DND-41 (cell line): ENCODE data around the gene DGKE.
A peak's percentile ranks its signal among the peaks of the same experiment; 100 is the strongest.

ENCODE experiments used
- ATAC-seq: fragments of 200-7000 bp; cut with Tn5 transposase; 3 replicates; pipeline ENCODE4 v1.9.1; 2021; ENCODE audit warnings: low read depth; ENCODE audit not compliant: insufficient read depth
- DNase-seq: peaks from one replicate; pipeline ENCODE4 v3.0.0-alpha.2; 2020
- H2AFZ ChIP-seq: 2 replicates; pipeline ENCODE4 v1.6.0; 2012; ENCODE audit warnings: low read depth, low read length
- H3K27ac ChIP-seq: 2 replicates; pipeline ENCODE4 v1.5.1; 2012; ENCODE audit warnings: low read length, inconsistent platforms
- H3K27me3 ChIP-seq: fragments of 200-600 bp; sonication (generic); 2 replicates; pipeline ENCODE4 v1.6.0; 2012; ENCODE audit warnings: low read length, mild to moderate bottlenecking, inconsistent platforms; ENCODE audit not compliant: insufficient read depth, poor library complexity
- H3K36me3 ChIP-seq: 2 replicates; pipeline ENCODE4 v1.5.1; 2012; ENCODE audit warnings: low read length, inconsistent platforms; ENCODE audit not compliant: insufficient read depth
- H3K4me1 ChIP-seq: 2 replicates; pipeline ENCODE4 v1.5.1; 2012; ENCODE audit warnings: mild to moderate bottlenecking, low read length; ENCODE audit not compliant: insufficient read depth
- H3K4me2 ChIP-seq: 2 replicates; pipeline ENCODE4 v1.6.0; 2012; ENCODE audit warnings: mild to moderate bottlenecking, moderate library complexity, low read length, inconsistent platforms; ENCODE audit not compliant: insufficient read depth
- H3K4me3 ChIP-seq, 2 experiments: fragments of 200-600 bp in 1 of 2; shearing (Covaris generic) in 1 of 2; 2 replicates each; pipeline ENCODE4 v1.5.1; 2012 to 2016; ENCODE audit warnings: inconsistent platforms in 2 of 2, low read length in 2 of 2, mild to moderate bottlenecking in 2 of 2, low read depth in 1 of 2, moderate library complexity in 1 of 2
- H3K79me2 ChIP-seq: 2 replicates; pipeline ENCODE4 v1.6.0; 2012; ENCODE audit warnings: low read length, inconsistent platforms; ENCODE audit not compliant: insufficient read depth
- H3K9ac ChIP-seq: 2 replicates; pipeline ENCODE4 v1.6.0; 2012; ENCODE audit warnings: low read depth, mild to moderate bottlenecking, inconsistent platforms, low read length, moderate library complexity
- H3K9me3 ChIP-seq: 2 replicates; pipeline ENCODE4 v1.5.1; 2012; ENCODE audit warnings: low read length, moderate library complexity, mild to moderate bottlenecking, inconsistent platforms; ENCODE audit not compliant: insufficient read depth, severe bottlenecking
- H4K20me1 ChIP-seq: 2 replicates; pipeline ENCODE4 v1.6.0; 2012; ENCODE audit warnings: low read length; ENCODE audit not compliant: insufficient read depth
- EZH2 ChIP-seq: IDR thresholded peaks from 3 replicates; pipeline ENCODE4 v1.6.1; 2012; ENCODE audit warnings: borderline replicate concordance, low read depth, mild to moderate bottlenecking, moderate library complexity, low read length, inconsistent platforms; ENCODE audit not compliant: severe bottlenecking
- TF ChIP-seq, protein P1 (sequence below): IDR thresholded peaks from 2 replicates; pipeline ENCODE4 v1.5.1; 2012; ENCODE audit warnings: borderline replicate concordance, low read length, moderate library complexity, mild to moderate bottlenecking; ENCODE audit not compliant: poor library complexity, severe bottlenecking; ENCODE audit errors: extremely low read depth

The DGKE gene

DNA sequence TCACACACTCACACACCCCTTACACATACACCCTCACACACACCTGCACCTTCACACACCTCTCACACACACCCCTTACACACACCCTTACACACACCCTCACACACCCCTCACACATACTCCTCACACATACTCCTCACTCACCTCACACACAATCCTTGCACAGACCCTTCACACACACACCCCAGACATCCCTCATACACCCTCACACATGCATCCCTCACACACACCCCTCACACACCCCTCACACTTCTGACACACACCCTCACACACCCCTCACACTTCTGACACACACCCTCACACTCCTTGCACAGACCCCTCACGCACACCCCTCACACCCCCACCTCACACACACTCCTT lies 24.2 kb upstream of the DGKE start:
- ATAC-seq (no peak), DNase-seq (no peak)
- no peaks in the 10 kb centered on the region for H4K20me1 ChIP-seq
- H3K4me3 ChIP-seq, result no peak overlapping the region
- H2AFZ ChIP-seq, result no peak overlapping the region
- H3K27ac ChIP-seq, result no peak overlapping the region
- no peaks in the 10 kb centered on the region for H3K36me3 ChIP-seq
- peaks cover 38% of the 10 kb centered on the region for H3K4me1 ChIP-seq
- TF ChIP-seq, protein P1, sequence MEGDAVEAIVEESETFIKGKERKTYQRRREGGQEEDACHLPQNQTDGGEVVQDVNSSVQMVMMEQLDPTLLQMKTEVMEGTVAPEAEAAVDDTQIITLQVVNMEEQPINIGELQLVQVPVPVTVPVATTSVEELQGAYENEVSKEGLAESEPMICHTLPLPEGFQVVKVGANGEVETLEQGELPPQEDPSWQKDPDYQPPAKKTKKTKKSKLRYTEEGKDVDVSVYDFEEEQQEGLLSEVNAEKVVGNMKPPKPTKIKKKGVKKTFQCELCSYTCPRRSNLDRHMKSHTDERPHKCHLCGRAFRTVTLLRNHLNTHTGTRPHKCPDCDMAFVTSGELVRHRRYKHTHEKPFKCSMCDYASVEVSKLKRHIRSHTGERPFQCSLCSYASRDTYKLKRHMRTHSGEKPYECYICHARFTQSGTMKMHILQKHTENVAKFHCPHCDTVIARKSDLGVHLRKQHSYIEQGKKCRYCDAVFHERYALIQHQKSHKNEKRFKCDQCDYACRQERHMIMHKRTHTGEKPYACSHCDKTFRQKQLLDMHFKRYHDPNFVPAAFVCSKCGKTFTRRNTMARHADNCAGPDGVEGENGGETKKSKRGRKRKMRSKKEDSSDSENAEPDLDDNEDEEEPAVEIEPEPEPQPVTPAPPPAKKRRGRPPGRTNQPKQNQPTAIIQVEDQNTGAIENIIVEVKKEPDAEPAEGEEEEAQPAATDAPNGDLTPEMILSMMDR, result no peak
- no peak for TF ChIP-seq EZH2
- H3K27me3 ChIP-seq, result no peaks in the 10 kb centered on the region
- no peaks in the 10 kb centered on the region for H3K79me2 ChIP-seq
- H3K9me3 ChIP-seq, result no peaks in the 10 kb centered on the region
- no peak overlapping the region for H3K4me2 ChIP-seq
- H3K9ac ChIP-seq, result no peak overlapping the region

DNA sequence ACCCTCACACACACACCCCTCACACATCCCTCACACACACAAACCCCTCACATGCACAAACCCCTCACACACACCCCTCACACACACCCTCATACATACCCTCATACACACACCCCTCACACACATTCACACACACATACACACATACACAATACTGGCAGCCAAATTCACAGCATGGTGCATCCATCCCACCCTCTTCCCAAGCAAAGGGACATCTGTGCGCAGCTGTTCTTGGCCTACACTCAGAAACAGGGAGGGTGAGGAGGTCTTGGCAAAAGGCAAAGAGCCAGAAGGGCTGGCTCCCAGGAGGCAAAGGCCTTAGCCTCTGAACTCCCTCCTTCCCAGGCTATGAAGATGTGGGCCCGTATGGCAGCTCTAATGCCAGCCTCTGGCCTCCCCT lies 23.6 kb upstream of the DGKE start:
- DNase-seq, result no peak
- TF ChIP-seq EZH2, result no peak
- TF ChIP-seq, protein P1, result no peak

DNA sequence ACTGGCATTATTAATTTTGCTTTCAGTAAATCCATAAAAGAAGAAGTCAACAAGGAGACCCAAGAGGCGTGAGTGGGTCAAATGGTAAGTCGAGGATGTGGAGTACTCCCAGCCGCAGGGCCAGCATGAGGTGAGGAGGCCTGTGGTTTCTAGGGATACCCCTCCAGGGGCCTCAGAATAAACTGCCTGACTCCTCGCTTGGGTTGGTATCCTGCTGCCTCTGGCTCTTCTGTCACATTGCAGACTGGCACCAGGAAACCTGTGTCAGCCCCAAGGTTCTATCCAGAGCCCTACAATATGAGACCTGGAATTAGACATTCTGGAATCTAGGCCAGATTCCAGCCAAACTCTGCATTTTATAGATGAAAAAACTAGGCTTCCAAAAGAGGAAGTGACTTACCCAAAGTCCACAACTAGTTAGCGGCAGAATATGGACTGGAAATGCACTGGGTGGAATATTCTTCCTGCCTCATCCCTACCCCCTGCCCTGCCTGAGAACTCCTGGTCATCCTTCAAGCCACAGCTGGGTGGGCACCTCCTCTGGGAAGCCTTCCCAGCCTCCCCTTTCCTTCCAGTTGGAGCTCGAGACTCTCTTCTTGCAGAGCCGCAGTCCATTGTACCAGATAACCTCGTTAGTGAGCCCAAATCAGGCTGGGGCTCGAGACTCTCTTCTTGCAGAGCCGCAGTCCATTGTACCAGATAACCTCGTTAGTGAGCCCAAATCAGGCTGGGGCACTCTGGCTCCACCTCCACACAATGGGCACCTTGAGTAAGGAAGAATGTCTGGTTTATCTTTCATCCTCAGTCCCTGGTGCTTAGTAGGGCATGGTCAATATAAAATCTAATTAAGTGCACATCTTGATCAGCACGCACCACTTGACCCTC lies 22.8 kb upstream of the DGKE start:
- H3K4me3 ChIP-seq, result no peak overlapping the region
- DNase-seq, result no peak
- H4K20me1 ChIP-seq, result no peaks in the 10 kb centered on the region
- peaks cover 38% of the 10 kb centered on the region for H3K4me1 ChIP-seq
- H3K4me2 ChIP-seq, result no peak overlapping the region
- TF ChIP-seq, protein P1, result no peak
- TF ChIP-seq EZH2, result no peak
- no peaks in the 10 kb centered on the region for H3K36me3 ChIP-seq
- H3K79me2 ChIP-seq, result no peaks in the 10 kb centered on the region
- H3K27ac ChIP-seq, result peak overlapping the region; percentile 49; the same call in 1 of the 2 replicates
- H2AFZ ChIP-seq, result no peak overlapping the region
- no peak for ATAC-seq
- H3K27me3 ChIP-seq, result no peaks in the 10 kb centered on the region
- H3K9ac ChIP-seq, result no peak overlapping the region
- no peaks in the 10 kb centered on the region for H3K9me3 ChIP-seq

More for the DNA sequence above, 23.6 kb upstream of the DGKE start:
- Histone ChIP-seq H2AFZ (no peak overlapping the region), H3K4me2 (no peak overlapping the region), H3K4me1 (peaks cover 38% of the 10 kb centered on the region), H3K27ac (no peak overlapping the region), H3K27me3 (no peaks in the 10 kb centered on the region), H3K36me3 (no peaks in the 10 kb centered on the region), H3K79me2 (no peaks in the 10 kb centered on the region), H3K4me3 (no peak overlapping the region), H4K20me1 (no peaks in the 10 kb centered on the region), H3K9ac (no peak overlapping the region), H3K9me3 (no peaks in the 10 kb centered on the region)
- no peak for ATAC-seq
